HG03097 (cell line): Measurements from ENCODE around the gene PLLP.
"Not testable (repeated sequence)": the region's sequence is repeated elsewhere in the genome, so short reads cannot be mapped to it uniquely, and the experiment has no call there.

Experiments used
- ATAC-seq: cut with Tn5 transposase; IDR thresholded peaks from one replicate; pipeline ENCODE4 v1.9.1; 2021; ENCODE audit not compliant: unreplicated experiment, low FRiP score

The PLLP gene

GRCh38 chr16:57275946-57276345 is 8.5 kb downstream of the PLLP start:
- ATAC-seq, result not testable (repeated sequence)

GRCh38 chr16:57273826-57274225 is 10.6 kb downstream of the PLLP start:
- no peak for ATAC-seq

- ATAC-seq, result no peak
Observed at GRCh38 chr16:57273359-57273758, 11.1 kb downstream of the PLLP start.

- ATAC-seq, result no peak
Observed at GRCh38 chr16:57271867-57272495, 12.5 kb downstream of the PLLP start.

GRCh38 chr16:57271063-57271345 is 13.5 kb downstream of the PLLP start:
- no peak for ATAC-seq

GRCh38 chr16:57270221-57271062 is 14.0 kb downstream of the PLLP start:
- no peak for ATAC-seq

GRCh38 chr16:57268804-57269800 is 15.4 kb downstream of the PLLP start:
- no peak for ATAC-seq

- ATAC-seq, result not testable (repeated sequence)
Observed at GRCh38 chr16:57267343-57267742, 17.1 kb downstream of the PLLP start.

- no peak for ATAC-seq
Observed at GRCh38 chr16:57266531-57267260, 17.8 kb downstream of the PLLP start.

- no peak for ATAC-seq
Observed at GRCh38 chr16:57265850-57266530, 18.5 kb downstream of the PLLP start.

GRCh38 chr16:57264950-57265371 is 19.5 kb downstream of the PLLP start:
- ATAC-seq, result no peak

- no peak for ATAC-seq
Observed at GRCh38 chr16:57264381-57264780, 20.1 kb downstream of the PLLP start.

GRCh38 chr16:57263541-57264351 is 20.7 kb downstream of the PLLP start:
- ATAC-seq, result no peak

- ATAC-seq, result no peak
Observed at GRCh38 chr16:57262841-57263540, 21.5 kb downstream of the PLLP start.

- no peak for ATAC-seq
Observed at GRCh38 chr16:57261806-57262205, 22.7 kb downstream of the PLLP start.

- ATAC-seq, result no peak
Observed at GRCh38 chr16:57260294-57260929, 24.1 kb downstream of the PLLP start.

- ATAC-seq, result no peak
Observed at GRCh38 chr16:57258910-57259475, 25.5 kb downstream of the PLLP start.
